Mesenteric fat pad (tissue), 1 donor: Measurements from ENCODE around the gene KAZN. TPM values are rescaled to one million over a fixed set of nuclear protein-coding genes. Genes with fewer than 3 reads are reported as not detected.

ENCODE experiments used
- DNase-seq: peaks from one replicate; pipeline ENCODE4 v3.0.0-alpha.2; 2020; ENCODE audit warnings: low spot score
- total RNA-seq: library from RNA; stranded (reverse); fragmentation: NEBNext Ultra II Directional; extraction: Animal tissue kit (Norgen Biotek cat#: 25700); gene quantifications from one replicate; pipeline ENCODE4 v1.2.1, GENCODE V29; 2021
- donor health status: DM: yes; HTN: yes; CAD: no.

The KAZN gene
- total RNA-seq, 1 donor from 2014 or later, result 26.9 TPM

DNA sequence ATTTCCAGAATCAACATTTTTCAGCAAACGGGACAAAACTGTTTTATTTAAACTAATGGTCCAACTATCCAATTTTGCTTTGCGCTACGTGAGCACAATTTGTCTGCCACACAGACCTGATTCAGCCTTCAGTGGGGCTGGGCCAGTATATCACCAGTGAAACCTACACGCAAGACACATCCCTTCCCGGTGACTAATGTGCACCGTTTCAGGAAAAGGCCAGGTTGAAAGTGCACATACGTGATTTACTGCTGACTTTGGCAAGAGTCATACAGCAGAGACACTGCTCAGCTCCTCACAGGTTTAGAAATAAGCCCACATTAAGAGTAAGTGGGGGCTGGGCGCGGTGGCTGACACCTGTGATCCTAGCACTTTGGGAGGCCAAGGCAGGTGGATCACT is 550.0 kb downstream of the KAZN start:
- DNase-seq, result no peak

DNA sequence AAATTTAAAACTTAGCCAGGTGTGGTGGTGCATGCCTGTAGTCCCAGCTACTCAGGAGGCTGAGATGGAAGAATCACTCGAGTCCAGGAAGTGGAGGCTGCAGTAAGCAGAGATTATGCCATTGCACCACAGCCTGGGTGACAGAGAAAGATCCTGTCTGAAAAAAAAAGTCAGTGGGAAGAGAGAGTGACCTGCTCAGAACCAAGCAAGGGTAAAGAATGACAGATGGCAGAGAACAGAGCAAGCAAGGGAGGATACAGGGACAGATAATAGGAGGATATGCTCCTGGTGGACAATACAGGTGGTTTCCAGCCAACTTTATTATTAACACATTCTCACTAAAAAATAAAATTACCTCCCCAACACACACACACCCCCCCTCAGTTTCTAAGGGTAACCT is 550.5 kb downstream of the KAZN start:
- DNase-seq, result no peak

DNA sequence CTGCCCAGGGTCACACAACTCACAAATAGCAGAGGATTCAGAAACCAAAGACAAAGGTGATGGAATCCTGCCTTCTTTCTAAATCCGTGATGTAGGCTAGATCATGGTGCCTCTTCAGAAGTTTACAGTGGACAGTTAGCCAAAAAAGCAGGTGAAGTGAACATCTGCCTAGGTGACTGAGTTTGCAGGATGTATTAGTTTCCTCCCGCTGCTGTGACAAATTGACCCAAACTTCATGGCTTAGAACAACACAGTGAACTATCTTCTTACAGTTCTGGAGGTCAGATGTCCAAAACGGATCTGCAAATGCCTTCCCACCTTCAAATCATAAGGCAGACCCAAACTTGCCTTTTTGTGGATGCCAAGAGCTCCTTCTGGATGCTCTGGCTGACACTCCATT is 551.9 kb downstream of the KAZN start:
- DNase-seq, result no peak

DNA sequence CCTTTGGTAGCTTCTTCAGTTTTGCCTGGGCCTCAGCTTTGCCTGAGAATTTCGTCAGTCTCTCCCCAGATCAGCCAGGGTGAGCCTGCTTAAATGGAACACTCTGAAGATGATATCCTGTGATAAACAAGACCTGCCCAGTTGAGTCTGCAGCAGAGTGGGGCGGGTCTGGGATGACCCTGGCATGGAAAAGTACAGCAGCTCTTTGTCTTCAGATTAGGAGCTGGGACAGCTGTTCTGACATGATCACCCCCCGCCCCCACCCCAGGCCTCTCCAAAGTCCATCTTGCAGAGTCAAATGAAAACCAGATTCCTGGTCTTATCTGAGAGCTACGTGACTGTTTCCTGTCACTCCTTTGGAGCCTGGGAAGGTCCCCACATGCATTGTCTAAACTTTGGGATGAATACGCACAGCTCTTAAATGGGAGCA is 552.9 kb downstream of the KAZN start:
- no peak for DNase-seq

DNA sequence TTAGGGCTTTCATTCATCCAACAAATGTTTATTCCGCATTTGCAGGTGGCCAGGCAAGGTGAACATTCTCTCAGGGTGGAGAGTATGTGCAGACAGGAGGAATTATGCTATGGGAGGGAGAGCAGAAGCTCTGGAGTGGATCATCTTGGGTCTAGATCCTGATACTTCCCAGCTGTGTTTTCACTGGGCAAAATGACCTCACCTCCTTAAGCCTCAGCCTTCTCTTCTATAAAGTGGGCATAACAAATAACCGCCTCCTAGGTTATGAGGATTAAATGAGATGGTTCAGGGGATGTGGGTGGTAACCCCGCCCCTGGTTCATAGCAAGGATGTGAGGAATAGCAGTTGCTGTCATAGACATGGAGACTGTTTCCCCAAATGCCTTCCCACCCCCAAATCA is 553.4 kb downstream of the KAZN start:
- DNase-seq, result no peak

DNA sequence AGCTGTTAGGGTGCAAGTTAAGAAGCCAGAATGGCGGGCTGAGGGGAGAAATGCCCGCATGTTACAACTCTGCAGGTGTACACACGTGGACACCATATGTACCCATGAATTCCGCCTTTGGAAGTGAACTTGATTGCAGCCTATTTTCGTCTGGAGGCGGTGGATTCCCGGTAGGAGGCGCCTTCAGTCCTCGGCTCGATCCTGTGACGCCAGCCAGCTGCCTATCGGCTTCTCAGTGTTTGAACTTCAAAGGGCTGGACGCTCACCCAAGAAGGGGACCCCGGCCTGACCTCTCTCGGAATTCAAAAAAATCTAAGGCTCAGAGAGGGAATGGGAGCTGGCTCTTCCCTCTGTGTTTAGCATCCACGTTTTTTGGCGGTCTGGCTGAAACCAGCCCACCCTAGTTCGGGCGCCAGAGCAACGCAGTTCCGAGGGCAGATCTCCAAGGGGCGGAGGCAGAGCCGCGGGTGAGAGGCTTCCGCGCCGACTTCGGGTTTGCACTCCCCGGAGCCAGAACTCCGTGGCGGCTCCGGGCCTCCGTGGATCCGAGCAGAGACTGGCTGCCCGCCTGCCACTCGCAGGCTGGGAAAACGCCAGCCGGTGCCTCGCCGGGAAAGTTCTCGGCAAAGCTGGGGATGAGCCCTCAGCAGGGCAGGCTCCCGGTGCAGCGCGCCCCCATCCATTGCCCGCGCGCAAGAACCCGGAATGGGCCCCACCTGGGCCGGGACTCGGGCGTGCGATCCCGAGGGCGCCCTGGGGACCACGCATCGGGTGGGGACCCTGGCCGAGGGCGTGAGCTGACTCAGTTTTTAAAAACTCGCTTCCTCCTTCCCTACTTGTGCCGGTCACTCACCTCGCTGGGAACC is 554.1 kb downstream of the KAZN start:
- peak; percentile 92 for DNase-seq

DNA sequence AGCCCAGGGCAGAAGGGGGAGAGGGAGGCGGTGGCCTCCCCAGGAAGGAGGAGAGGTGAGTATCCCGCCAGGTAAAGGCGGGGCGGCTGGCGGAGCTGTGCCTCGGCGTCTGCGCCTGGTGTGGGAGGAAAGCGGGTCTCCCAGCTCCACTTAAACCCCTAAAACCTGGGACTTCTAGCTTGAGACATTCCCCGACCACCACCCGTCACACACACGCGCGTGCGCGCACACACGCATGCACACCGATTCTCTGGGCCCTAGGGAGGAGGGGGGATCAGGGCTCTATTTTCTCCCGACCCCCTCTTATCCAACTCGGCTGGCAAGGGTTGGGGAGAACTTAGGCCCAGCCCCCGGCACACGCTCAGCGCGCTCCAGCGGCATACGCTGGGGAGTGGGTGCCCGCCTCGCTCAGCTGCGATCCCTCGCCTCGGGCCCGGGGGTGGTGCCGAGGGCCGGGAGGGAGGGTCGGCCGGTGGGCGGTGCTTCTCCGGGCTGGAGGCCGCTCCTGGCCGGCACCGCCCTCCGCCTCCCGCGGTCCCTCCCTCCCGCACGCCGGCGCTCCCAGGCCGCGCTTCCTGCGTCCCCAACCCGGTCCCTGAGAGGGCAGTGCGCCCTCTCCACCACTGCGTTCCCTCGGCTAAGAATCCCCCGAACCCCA is 554.8 kb downstream of the KAZN start, which contains the start of gene TMEM51:
Gene TMEM51, plus strand, starts transcription at position 564 of the 658 bp plus-strand sequence. CDS start 61,341 bp downstream, outside the sequence.
- peak; percentile 91 for DNase-seq

DNA sequence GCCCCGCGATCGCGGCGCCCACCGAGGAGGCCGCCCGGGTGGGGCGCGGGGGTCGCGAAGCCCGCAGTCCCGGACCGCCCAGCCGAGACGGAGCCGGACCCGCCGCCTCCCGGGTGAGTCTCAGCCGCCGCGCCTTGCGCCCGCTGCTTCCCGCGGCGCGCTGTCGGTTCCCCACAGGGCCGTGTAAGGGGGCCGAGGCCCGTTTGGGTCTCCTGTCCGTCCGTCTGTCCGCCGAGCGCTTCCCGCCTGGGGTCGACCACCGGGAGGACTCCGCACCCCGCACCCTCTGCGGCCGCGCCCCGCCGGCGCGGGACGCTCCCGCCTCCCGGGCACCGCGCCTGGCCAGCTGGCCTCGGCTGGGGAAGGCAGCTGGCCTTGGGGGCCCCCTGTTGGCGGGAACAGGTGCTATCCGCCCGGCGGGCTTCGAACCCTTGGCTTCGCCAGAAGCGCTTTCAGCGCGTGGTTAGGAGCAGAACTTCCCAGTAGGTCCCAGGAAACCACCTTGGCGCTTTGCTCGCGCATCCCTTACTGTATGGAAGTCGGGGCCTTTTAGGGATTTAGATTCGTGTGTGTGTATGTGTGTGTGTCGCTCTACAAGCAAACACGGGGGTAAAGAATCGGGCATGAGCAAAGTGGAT is 555.5 kb downstream of the KAZN start:
- DNase-seq, result peak; percentile 92

DNA sequence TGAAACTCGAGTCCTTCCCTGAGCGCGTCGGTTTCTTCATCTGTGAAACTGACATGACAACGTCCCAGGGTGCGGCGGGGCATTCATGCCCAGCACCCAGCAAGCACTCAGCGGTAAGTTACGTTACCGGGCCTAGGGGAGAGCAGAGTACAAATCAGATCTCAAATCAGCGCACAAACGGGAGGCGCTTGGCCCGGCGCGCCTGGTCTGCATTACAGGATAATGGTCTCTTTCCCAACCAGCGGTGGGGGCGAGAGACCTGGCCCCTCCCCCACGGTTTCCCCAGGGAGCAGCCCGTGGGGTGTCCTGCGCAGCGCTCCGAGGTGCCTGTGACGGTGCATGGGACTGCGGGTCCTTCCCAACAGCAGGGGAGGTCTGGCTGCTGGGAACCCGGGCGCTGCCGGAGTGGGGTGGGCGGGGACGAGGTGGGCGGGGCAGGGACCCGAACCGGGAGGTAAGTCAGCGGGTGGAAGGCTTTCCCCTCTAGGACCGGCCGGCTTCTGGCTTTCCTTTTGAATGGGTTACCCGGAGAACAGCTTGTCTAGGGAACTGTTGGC is 556.1 kb downstream of the KAZN start:
- DNase-seq, result peak; percentile 91

DNA sequence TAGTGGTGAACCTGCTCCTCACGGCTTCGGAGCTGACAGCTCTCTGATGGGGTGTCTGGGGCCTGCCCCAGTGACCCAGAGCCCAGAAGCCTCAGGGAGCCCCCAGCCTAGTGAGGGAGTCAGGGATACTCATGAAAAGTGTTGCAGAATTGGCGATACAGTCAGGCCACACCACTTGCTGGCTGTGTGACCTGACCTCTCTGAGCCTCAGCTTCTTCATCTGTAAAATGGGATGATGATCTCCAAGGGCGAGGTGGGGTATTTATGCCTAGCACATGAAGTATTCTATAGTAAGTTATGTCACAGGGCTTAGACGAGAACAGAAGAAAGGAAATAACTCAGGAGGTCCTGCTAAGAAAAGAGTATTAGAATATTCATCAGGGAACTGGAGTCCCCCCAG is 556.7 kb downstream of the KAZN start:
- DNase-seq, result no peak

DNA sequence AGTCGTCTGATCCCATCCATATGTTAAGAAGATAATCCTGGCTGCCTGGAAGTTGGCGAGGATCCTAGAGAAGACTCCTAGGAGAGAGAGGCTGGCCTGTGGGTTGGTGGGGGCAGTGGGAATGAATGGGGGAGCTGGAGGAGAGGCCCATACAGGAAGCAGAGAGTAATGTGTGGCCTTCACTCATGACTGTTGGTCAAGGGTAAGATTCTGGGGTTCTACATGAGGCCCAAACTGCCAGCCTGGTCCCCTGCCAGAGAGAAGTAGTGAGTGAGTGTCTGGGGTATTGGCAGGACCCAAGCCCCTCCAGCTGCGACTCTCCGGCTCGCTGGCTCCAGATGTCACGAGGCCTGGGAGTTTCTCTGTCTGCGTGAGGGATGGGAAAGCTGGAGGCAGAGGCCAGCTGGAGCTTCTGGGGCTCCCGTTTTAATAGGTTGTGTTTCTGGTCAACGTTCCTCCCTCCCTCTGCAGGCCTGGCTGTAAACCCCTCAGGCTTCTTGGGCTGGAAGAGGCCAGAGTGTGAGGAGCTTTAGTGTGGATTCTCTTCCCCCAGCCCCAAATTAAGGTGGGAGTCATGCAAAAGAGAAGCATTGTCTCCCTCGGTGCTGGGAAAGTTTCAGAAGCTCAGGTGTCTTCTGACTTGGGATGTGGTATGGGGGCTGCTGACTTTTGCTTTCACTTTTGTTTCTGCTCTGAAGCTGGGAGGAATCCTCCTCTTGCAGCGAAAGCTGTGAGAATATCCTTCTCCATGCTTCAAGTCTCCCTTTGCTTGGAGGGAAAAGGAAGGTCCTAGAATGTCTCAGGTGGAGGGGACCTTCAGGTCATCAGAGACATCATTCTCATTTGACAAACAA is 557.6 kb downstream of the KAZN start:
- no peak for DNase-seq

DNA sequence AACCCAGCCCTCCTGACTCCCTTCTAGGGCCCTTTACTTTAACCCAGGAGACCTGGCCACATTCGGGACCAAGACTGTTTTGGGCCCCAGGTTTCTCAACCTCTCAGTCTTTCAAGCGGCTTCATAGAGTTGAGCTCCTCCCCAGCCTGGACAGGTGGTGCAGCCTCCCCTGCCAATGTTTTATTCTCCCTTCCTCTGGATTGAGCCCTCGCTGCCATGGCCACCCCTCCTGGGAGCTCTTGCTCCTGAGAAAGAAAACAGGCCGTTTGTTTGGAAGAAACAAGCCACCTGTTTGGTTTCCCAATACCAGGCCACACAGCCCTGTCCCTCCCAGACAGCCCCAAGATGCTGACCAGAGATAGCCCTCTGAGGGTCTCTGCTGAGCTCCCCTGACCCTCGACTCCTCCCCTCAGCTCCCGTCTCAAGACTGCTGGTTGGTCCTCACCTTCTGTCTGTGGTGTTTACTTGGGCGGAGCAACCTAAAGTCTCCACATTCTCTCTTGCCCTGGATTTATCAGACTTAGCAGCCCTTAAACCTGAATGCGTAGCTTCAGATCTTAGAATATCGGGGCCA is 558.4 kb downstream of the KAZN start:
- DNase-seq, result no peak

DNA sequence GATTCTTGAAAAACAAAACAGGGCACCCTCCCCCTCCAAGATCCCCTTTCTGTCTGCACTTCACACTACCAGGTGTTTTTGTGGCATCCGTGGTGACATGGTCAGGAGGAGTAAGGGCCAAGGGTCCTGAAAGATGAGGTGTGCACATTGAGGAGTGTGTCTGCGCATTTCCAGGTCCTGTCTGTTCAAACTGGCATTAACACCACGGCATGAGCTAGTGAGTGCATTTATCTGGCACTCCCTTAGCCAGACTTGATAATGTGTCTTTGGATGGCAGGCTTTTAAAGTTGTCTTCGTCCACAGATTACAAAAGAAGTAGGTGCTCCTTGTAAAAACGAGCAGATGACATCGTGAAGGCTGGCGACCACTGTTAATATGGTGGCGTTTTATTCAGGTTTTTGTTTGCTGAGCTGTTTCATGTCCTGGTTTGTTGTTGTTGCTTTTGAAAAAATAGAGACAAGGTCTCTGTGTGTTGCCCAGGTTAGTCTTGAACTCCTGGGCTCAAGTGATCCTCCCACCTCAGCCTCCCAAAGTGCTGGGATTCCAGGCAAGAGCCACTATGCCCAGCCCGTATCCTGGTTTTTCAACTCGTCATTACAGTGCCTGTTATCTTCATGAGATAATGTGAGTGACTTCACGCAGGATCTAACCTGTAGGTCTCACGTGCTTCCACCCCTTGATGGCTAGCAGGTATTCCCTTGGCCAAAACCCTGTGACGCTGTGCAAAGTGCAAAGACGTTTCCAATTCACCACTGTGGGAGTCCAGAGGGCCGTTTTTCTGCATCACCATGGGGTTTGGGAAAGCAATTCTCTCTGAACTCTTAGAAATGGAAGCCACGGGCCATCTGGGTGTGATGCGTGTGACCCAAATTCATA is 559.3 kb downstream of the KAZN start:
- DNase-seq, result no peak

DNA sequence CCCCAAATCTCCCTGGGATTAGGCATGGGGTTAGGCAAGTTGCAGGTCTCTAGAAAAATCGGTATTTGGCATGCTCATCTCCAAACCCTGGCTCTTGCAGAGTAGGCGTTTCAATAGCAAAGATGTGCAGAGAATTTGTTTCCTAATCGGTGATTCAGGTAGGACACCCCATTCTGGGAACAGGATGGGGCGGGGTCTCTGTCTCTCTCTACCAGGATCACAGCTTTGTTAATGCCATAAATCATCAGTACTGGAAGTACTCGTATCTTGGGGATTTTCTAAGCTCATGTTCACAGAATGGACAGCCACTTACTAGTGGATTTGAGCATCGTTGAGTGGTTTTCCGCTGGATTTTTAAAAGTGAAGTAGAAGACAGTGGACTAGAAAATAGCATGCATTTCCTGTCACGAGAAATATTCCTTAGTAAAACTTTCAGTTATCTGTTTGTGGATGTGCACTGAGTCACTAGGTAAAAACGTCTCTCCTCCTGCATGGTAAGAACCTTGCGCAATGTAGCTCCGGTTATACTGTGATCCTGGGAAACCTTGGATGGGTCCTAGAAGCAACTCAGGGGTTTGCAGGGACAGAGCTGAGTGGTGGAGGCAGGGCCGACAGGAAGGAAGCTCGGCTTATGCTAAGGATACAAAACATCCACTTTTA is 560.2 kb downstream of the KAZN start:
- DNase-seq, result no peak

DNA sequence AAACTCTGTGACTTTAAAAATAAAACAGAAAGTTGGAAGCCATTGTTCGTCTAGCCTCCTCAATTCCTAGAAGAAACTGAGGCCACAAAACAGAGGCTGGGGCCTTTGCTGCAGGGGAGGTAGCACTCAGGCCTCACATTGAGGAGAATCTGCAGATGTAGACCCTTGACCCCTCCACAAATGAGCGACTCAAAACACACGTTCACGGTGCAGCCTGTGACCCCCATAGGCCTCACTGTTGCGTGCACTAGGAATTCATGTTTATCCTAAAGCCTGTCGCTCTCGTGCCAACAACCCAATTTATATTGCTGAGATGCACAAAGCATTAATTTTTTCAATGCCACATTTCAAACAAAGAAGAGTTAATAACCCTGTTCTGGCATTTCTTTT is 560.7 kb downstream of the KAZN start:
- no peak for DNase-seq

DNA sequence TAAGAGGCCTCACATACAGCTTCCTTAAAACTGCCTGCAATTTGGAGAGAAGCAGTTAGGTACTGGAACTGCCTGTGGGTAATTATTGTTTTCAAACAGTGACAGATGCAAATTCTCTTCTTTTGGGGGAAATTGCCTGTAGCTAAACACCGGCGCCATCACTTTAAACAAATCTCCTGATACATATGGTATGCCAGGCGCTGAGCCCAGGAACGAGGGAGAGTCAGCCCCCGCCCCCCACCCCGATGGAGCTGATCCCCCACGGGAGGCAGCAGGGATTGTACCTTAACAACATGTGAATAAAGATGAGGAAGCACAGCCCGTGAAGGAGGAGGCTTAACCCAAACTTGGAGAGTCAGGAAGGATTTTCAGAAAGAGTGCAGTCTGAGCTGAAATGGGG is 562.1 kb downstream of the KAZN start:
- DNase-seq, result no peak

DNA sequence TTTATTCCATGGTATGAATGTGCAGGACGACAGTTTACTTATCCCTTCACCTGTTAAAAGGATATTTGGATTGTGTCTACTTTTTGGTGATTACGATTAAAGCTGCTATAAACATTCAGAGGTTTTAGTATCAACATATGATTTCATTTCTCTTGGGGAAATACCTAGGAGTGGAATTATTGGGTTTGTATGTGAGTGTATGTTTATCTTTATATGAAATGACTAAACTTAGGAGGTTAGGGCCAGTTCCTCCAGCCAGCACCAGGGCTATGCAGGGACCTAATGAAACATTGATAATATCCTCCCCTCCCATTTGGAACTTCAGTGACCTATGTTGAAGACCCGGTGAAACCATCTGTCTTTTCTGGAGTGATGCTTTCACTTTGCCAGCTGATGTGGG is 568.9 kb downstream of the KAZN start:
- no peak for DNase-seq
